ENCODE data around the gene ZNF362. TPM values are rescaled to one million over a fixed set of nuclear protein-coding genes. Genes with fewer than 3 reads are reported as not detected.

ZNF362 gene
- total RNA-seq, 2 donors from 2014 or later = 27.4 to 41.5 TPM

- H3K4me1 Mint-ChIP-seq = peaks cover 36% of the 10 kb centered on the region
Measured at GRCh38 chr1:33257207-33257771, 997 bp downstream of the ZNF362 start.

GRCh38 chr1:33257772-33258712 lies 1.8 kb downstream of the ZNF362 start:
- no peaks in the 10 kb centered on the region for H3K9me3 ChIP-seq (ENCODE audit: control insufficient read depth, low read length)
- H3K27me3 Mint-ChIP-seq (ENCODE audit: insufficient read depth) = no peaks in the 10 kb centered on the region
- peak overlapping the region; percentile 94 for H3K9ac ChIP-seq (ENCODE audit: extremely low read depth, low read length, poor library complexity, severe bottlenecking)
- H3K27ac ChIP-seq (ENCODE audit: low read depth, low read length) = peak overlapping the region; percentile 95
- peaks cover 23% of the 10 kb centered on the region for H3K4me1 ChIP-seq (ENCODE audit: control insufficient read depth, insufficient read depth, low read length)
- peaks cover 36% of the 10 kb centered on the region for H3K4me1 Mint-ChIP-seq
- no peak for TF ChIP-seq CTCF (conservative IDR thresholded peaks at IDR 0.05)
- H3K4me3 ChIP-seq (ENCODE audit: low read length) = peak overlapping the region; percentile 96
- no peaks in the 10 kb centered on the region for H3K9me3 Mint-ChIP-seq
- H3K27ac Mint-ChIP-seq = peak overlapping the region; percentile 74
- H3K4me3 Mint-ChIP-seq = peak overlapping the region; percentile 96
- no peaks in the 10 kb centered on the region for H3K27me3 ChIP-seq (ENCODE audit: control insufficient read depth, insufficient read depth, low read length, poor library complexity, severe bottlenecking)
- 75 to 81% methylated on average over 13 to 19 of the region's 19 CpGs for WGBS, 2 experiments (ENCODE audit: insufficient coverage in 1 of 2, insufficient read length in 1 of 2)
- H3K36me3 Mint-ChIP-seq (ENCODE audit: low read depth) = peaks cover 14% of the 10 kb centered on the region
- H3K36me3 ChIP-seq (ENCODE audit: control insufficient read depth, insufficient read depth, low read length) = peaks cover 5% of the 10 kb centered on the region
- no peak for DNase-seq

More at GRCh38 chr1:33257207-33257771, 997 bp downstream of the ZNF362 start:
- Mint-ChIP-seq H3K4me3 (peak overlapping the region; percentile 96), H3K27me3 (ENCODE audit: insufficient read depth) (peaks cover 8% of the 10 kb centered on the region), H3K9me3 (no peaks in the 10 kb centered on the region), H3K27ac (peak overlapping the region; percentile 96), H3K36me3 (ENCODE audit: low read depth) (peaks cover 7% of the 10 kb centered on the region)
- no peak for DNase-seq
- peak overlapping the region; percentile 96 for H3K4me3 ChIP-seq (ENCODE audit: low read length)
- peak overlapping the region; percentile 94 for H3K9ac ChIP-seq (ENCODE audit: extremely low read depth, low read length, poor library complexity, severe bottlenecking)
- 2 to 3% methylated on average over 5 to 15 of the region's 18 CpGs for WGBS, 2 experiments (ENCODE audit: insufficient coverage in 1 of 2, insufficient read length in 1 of 2)
- peak overlapping the region; percentile 95 for H3K27ac ChIP-seq (ENCODE audit: low read depth, low read length)
- no peaks in the 10 kb centered on the region for H3K36me3 ChIP-seq (ENCODE audit: control insufficient read depth, insufficient read depth, low read length)
- peaks cover 23% of the 10 kb centered on the region for H3K4me1 ChIP-seq (ENCODE audit: control insufficient read depth, insufficient read depth, low read length)
- no peaks in the 10 kb centered on the region for H3K9me3 ChIP-seq (ENCODE audit: control insufficient read depth, low read length)
- H3K27me3 ChIP-seq (ENCODE audit: control insufficient read depth, insufficient read depth, low read length, poor library complexity, severe bottlenecking) = no peaks in the 10 kb centered on the region
- TF ChIP-seq CTCF (conservative IDR thresholded peaks at IDR 0.05) = no peak

- WGBS, 2 experiments (ENCODE audit: insufficient coverage in 1 of 2, insufficient read length in 1 of 2) = 92 to 100% methylated on average over 1 to 2 of the region's 2 CpGs
- Histone ChIP-seq H3K4me3 (ENCODE audit: low read length) (peak overlapping the region; percentile 96), H3K27ac (ENCODE audit: low read depth, low read length) (no peak overlapping the region), H3K9me3 (ENCODE audit: control insufficient read depth, low read length) (no peaks in the 10 kb centered on the region), H3K4me1 (ENCODE audit: control insufficient read depth, insufficient read depth, low read length) (peaks cover 23% of the 10 kb centered on the region), H3K9ac (ENCODE audit: extremely low read depth, low read length, poor library complexity, severe bottlenecking) (no peak overlapping the region), H3K27me3 (ENCODE audit: control insufficient read depth, insufficient read depth, low read length, poor library complexity, severe bottlenecking) (no peaks in the 10 kb centered on the region), H3K36me3 (ENCODE audit: control insufficient read depth, insufficient read depth, low read length) (peaks cover 5% of the 10 kb centered on the region)
- no peak for TF ChIP-seq CTCF (conservative IDR thresholded peaks at IDR 0.05)
- no peak for DNase-seq
- Mint-ChIP-seq H3K27ac (no peak overlapping the region), H3K4me1 (peaks cover 36% of the 10 kb centered on the region), H3K4me3 (peak overlapping the region; percentile 96), H3K9me3 (no peaks in the 10 kb centered on the region), H3K36me3 (ENCODE audit: low read depth) (peaks cover 15% of the 10 kb centered on the region), H3K27me3 (ENCODE audit: insufficient read depth) (no peaks in the 10 kb centered on the region)
Measured at GRCh38 chr1:33258788-33259274, 2.5 kb downstream of the ZNF362 start.
